NCI-H146 treated with DMSO at 0.1 percent for 48 hours (cell line): Measurements from ENCODE around the gene TAGAP.
A peak's percentile ranks its signal among the peaks of the same experiment; 100 is the strongest.
"Not testable (repeated sequence)": the region's sequence is repeated elsewhere in the genome, so short reads cannot be mapped to it uniquely, and the experiment has no call there.

Experiments
- DNase-seq: peaks from one replicate; lab custom pipeline; 2025; ENCODE audit not compliant: unreplicated experiment; lab: John Stamatoyannopoulos, UW

The TAGAP gene

GRCh38 chr6:159045801-159046200, 1.0 kb upstream of the TAGAP start:
- no peak for DNase-seq

- DNase-seq: no peak
These were observed 844 bp downstream of the TAGAP start for GRCh38 chr6:159043947-159044346.

GRCh38 chr6:159043251-159043650, 1.5 kb downstream of the TAGAP start:
- no peak for DNase-seq

GRCh38 chr6:159042826-159043181, 2.0 kb downstream of the TAGAP start:
- DNase-seq: no peak

- DNase-seq: peak; percentile 76
These were observed 2.6 kb downstream of the TAGAP start for GRCh38 chr6:159042003-159042825.

- DNase-seq: no peak
These were observed 3.6 kb downstream of the TAGAP start for GRCh38 chr6:159041181-159041580.

GRCh38 chr6:159039885-159040258, 4.9 kb downstream of the TAGAP start:
- DNase-seq: no peak

- DNase-seq: no peak
These were observed 5.6 kb downstream of the TAGAP start for GRCh38 chr6:159038914-159039884.

GRCh38 chr6:159038318-159038717, 6.5 kb downstream of the TAGAP start:
- not testable (repeated sequence) for DNase-seq

- no peak for DNase-seq
These were observed 7.0 kb downstream of the TAGAP start for GRCh38 chr6:159037756-159038290.

GRCh38 chr6:159036673-159037072, 8.1 kb downstream of the TAGAP start:
- no peak for DNase-seq

GRCh38 chr6:159035891-159036290, 8.9 kb downstream of the TAGAP start:
- DNase-seq: no peak

- no peak for DNase-seq
These were observed 11.4 kb downstream of the TAGAP start for GRCh38 chr6:159033160-159034049.

- no peak for DNase-seq
These were observed 12.9 kb downstream of the TAGAP start for GRCh38 chr6:159031846-159032245.

GRCh38 chr6:159030168-159030567, 14.6 kb downstream of the TAGAP start:
- DNase-seq: no peak

- not testable (repeated sequence) for DNase-seq
These were observed 19.6 kb downstream of the TAGAP start for GRCh38 chr6:159025224-159025623.

- DNase-seq: no peak
These were observed 20.9 kb downstream of the TAGAP start for GRCh38 chr6:159023893-159024292.

- no peak for DNase-seq
These were observed 24.8 kb downstream of the TAGAP start for GRCh38 chr6:159020011-159020410.

GRCh38 chr6:159017757-159018559, 26.8 kb downstream of the TAGAP start:
- no peak for DNase-seq

GRCh38 chr6:159014406-159014805, 30.4 kb downstream of the TAGAP start:
- DNase-seq: no peak
